Peyer's patch (tissue), 4 donors: Measurements from ENCODE around the gene PER3.

Experiments used
- CTCF ChIP-seq, 6 experiments: fragments of 450-650 bp in 4 of 6; fragments of 200-600 bp in 2 of 6; sonication (generic) in 1 of 6; IDR thresholded peaks; one replicate each; pipeline ENCODE4 v1.5.1; 2017 to 2019; ENCODE audit warnings: antibody characterized with exemption in 6 of 6, mild to moderate bottlenecking in 3 of 6, moderate library complexity in 1 of 6
- POLR2A ChIP-seq, 2 donors: fragments of 450-650 bp; IDR thresholded peaks; one replicate each; pipeline ENCODE4 v1.5.1; 2017; ENCODE audit warnings: antibody characterized with exemption in 2 of 2, mild to moderate bottlenecking in 2 of 2, moderate library complexity in 2 of 2

- TF ChIP-seq CTCF (IDR thresholded peaks at IDR 0.05) (no peak), POLR2A (IDR thresholded peaks at IDR 0.05) (no peak)
These were observed 109.6 kb downstream of the PER3 start for GRCh38 chr1:7893529-7894180.
